Measurements from ENCODE around the gene NUAK1. TPM values are rescaled to one million over a fixed set of nuclear protein-coding genes. Genes with fewer than 3 reads are reported as not detected.

Gene NUAK1
- polyA plus RNA-seq, 2 donors: 0.73 to 0.82 TPM

DNA sequence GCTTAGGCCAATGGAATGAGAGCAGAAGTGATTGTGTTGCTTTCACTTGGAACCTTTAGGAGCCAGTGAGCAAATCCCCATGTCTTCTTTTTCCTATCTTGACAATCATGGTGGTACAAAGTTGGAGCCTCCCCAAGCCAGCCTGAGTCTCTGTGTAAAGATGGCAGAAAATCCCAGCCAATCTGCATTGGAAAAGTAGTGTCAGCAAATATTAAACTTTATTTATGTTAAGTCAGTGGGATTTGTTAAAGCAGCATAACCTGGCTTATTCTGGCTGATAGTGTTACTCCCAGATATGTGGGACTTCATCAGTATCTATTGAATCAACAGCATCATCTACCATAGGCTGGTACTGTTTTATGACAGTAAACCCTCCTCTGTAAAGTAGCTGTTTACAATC lies 2.2 kb upstream of the NUAK1 start:
- no peaks in the 10 kb centered on the region for H3K27me3 ChIP-seq (ENCODE audit: control insufficient read depth in 1 of 2, insufficient read depth in 2 of 2, low read length in 2 of 2)

DNA sequence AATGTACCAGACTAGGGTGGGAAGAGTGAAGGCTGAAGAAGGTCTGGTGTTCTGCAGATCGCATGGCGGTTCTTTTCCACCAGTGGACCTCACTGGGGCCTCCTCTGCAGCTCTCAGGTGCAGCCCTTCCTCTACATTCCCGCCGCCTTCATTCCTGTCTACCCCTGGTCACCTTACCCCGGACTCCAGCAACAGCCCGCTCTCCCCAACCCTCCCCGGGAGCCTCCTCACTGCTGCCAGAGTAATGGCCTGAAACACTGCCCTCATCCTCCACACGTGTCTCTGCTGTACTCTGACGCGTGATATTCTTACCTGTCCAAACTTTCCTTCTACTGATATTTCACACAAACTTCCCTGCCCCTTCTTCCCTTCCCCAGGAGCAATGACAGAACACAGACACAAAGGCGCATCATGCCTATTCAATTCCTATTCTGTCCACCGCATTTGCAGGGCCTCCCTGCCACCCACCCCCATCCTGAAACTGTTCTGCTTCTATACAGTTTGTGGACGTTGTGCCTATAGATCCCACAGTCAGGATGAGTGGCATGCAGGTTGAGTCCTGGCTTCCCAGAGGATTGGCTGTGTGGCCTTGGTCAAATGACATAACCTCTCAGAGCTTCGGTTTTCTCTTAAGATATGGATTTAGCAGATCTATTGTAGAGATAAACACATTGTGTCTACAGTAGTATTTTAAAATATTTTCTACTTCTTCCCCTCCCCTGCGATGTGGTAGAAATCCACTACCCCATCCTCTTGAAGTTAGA lies 1.7 kb upstream of the NUAK1 start:
- no peaks in the 10 kb centered on the region for H3K36me3 ChIP-seq (ENCODE audit: control insufficient read depth in 2 of 2, insufficient read depth in 2 of 2, low read length in 1 of 2)
- H3K27ac ChIP-seq (ENCODE audit: low read depth in 2 of 2, low read length in 1 of 2): peak overlapping the region in 1 of 2 donors; percentile 2
- 69 to 76% methylated on average over 15 of the region's 15 CpGs for WGBS, 2 donors
- H3K9me3 ChIP-seq (ENCODE audit: control insufficient read depth in 2 of 2, insufficient read depth in 1 of 2, low read depth in 1 of 2, low read length in 1 of 2): no peaks in the 10 kb centered on the region
- H3K4me3 ChIP-seq (ENCODE audit: low read depth in 1 of 2, low read length in 2 of 2): peak overlapping the region in 1 of 2 donors; percentile 48
- H3K4me1 ChIP-seq (ENCODE audit: control insufficient read depth in 2 of 2, insufficient read depth in 2 of 2, low read length in 1 of 2): peaks cover 2 to 4% of the 10 kb centered on the region in 2 donors
- no peaks in the 10 kb centered on the region for H3K27me3 ChIP-seq (ENCODE audit: control insufficient read depth in 1 of 2, insufficient read depth in 2 of 2, low read length in 2 of 2)

More for the DNA sequence above, 2.2 kb upstream of the NUAK1 start:
- H3K4me3 ChIP-seq (ENCODE audit: low read depth in 1 of 2, low read length in 2 of 2): no peak overlapping the region
- no peak overlapping the region for H3K27ac ChIP-seq (ENCODE audit: low read depth in 2 of 2, low read length in 1 of 2)
- peaks cover 2 to 4% of the 10 kb centered on the region in 2 donors for H3K4me1 ChIP-seq (ENCODE audit: control insufficient read depth in 2 of 2, insufficient read depth in 2 of 2, low read length in 1 of 2)
- H3K9me3 ChIP-seq (ENCODE audit: control insufficient read depth in 2 of 2, insufficient read depth in 1 of 2, low read depth in 1 of 2, low read length in 1 of 2): no peaks in the 10 kb centered on the region
- H3K36me3 ChIP-seq (ENCODE audit: control insufficient read depth in 2 of 2, insufficient read depth in 2 of 2, low read length in 1 of 2): no peaks in the 10 kb centered on the region

DNA sequence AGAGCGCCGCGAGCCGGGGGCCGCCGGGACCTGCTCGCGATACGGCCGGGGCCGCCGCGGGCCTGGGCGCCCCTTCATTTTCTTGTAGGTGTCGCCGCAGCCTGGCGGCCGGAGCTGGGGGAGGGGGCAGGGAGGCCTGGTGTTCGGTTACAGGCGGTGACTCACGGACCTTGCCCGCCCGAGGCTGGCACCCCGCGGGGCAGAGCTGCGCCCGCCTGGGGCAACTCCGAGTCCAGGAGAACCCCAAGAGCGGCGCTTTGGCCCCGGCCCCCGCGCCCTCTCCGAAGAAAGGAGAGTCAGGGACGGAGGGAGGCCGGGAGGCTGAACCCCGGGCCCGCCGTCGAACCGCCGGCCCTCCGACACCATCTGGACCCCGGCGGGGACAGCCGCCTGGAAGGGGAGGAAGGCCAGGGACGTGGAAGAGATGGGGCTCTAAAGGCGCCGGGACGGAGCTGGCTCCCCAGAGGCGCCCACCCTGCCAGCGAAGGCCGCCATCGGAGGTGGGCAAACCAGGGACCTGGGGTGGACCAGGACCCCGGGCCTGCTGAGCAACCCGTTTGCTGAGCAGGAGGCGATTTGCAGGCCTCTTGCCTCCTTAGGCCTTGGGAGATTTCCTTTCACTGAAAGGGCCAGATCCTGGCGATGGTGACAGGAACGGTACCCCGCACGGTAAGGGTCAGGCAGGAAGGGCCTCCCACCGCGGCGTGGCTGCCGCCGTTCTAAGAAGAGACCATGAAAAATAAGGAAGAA lies 843 bp upstream of the NUAK1 start:
- WGBS, 2 donors: 8 to 9% methylated on average over 60 to 66 of the region's 66 CpGs
- Histone ChIP-seq H3K27me3 (ENCODE audit: control insufficient read depth in 1 of 2, insufficient read depth in 2 of 2, low read length in 2 of 2) (no peaks in the 10 kb centered on the region), H3K27ac (ENCODE audit: low read depth in 2 of 2, low read length in 1 of 2) (peak overlapping the region; percentile 53 to 77), H3K9me3 (ENCODE audit: control insufficient read depth in 2 of 2, insufficient read depth in 1 of 2, low read depth in 1 of 2, low read length in 1 of 2) (no peaks in the 10 kb centered on the region), H3K36me3 (ENCODE audit: control insufficient read depth in 2 of 2, insufficient read depth in 2 of 2, low read length in 1 of 2) (no peaks in the 10 kb centered on the region), H3K4me3 (ENCODE audit: low read depth in 1 of 2, low read length in 2 of 2) (peak overlapping the region; percentile 48 to 63), H3K4me1 (ENCODE audit: control insufficient read depth in 2 of 2, insufficient read depth in 2 of 2, low read length in 1 of 2) (peaks cover 2 to 4% of the 10 kb centered on the region in 2 donors)

DNA sequence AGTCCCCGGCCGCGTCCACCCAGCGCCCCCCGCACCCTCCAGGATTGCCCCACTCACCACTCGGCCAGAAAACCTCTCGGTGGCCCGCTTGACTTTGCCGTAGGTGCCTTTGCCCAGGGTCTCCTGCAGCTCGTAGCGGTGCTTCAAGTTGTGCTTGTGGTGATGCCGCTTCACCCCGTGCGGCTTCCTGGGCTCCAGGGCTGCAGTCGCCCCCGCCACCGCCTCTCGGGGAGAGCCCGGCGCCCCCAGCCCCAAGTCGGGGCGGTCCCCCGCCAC lies 459 bp downstream of the NUAK1 start:
- peak overlapping the region; percentile 48 to 63 for H3K4me3 ChIP-seq (ENCODE audit: low read depth in 1 of 2, low read length in 2 of 2)
- WGBS, 2 donors: 2% methylated on average over 22 to 23 of the region's 23 CpGs
- H3K9me3 ChIP-seq (ENCODE audit: control insufficient read depth in 2 of 2, insufficient read depth in 1 of 2, low read depth in 1 of 2, low read length in 1 of 2): no peaks in the 10 kb centered on the region
- no peaks in the 10 kb centered on the region for H3K27me3 ChIP-seq (ENCODE audit: control insufficient read depth in 1 of 2, insufficient read depth in 2 of 2, low read length in 2 of 2)
- peak overlapping the region; percentile 53 to 77 for H3K27ac ChIP-seq (ENCODE audit: low read depth in 2 of 2, low read length in 1 of 2)
- peaks cover 2 to 9% of the 10 kb centered on the region in 2 donors for H3K4me1 ChIP-seq (ENCODE audit: control insufficient read depth in 2 of 2, insufficient read depth in 2 of 2, low read length in 1 of 2)
- H3K36me3 ChIP-seq (ENCODE audit: control insufficient read depth in 2 of 2, insufficient read depth in 2 of 2, low read length in 1 of 2): no peaks in the 10 kb centered on the region

- Histone ChIP-seq H3K9me3 (ENCODE audit: control insufficient read depth in 2 of 2, insufficient read depth in 1 of 2, low read depth in 1 of 2, low read length in 1 of 2) (no peaks in the 10 kb centered on the region), H3K4me3 (ENCODE audit: low read depth in 1 of 2, low read length in 2 of 2) (peak overlapping the region; percentile 48 to 63), H3K36me3 (ENCODE audit: control insufficient read depth in 2 of 2, insufficient read depth in 2 of 2, low read length in 1 of 2) (no peaks in the 10 kb centered on the region), H3K27ac (ENCODE audit: low read depth in 2 of 2, low read length in 1 of 2) (peak overlapping the region; percentile 53 to 77), H3K4me1 (ENCODE audit: control insufficient read depth in 2 of 2, insufficient read depth in 2 of 2, low read length in 1 of 2) (peaks cover 2 to 9% of the 10 kb centered on the region in 2 donors), H3K27me3 (ENCODE audit: control insufficient read depth in 1 of 2, insufficient read depth in 2 of 2, low read length in 2 of 2) (no peaks in the 10 kb centered on the region)
- 26 to 34% methylated on average over 20 of the region's 20 CpGs for WGBS, 2 donors
These were observed 1.0 kb downstream of the NUAK1 start for GRCh38 chr12:106137530-106138356.

- WGBS, 2 donors: 4 to 5% methylated on average over 13 of the region's 13 CpGs
- Histone ChIP-seq H3K4me1 (ENCODE audit: control insufficient read depth in 2 of 2, insufficient read depth in 2 of 2, low read length in 1 of 2) (peaks cover 2 to 9% of the 10 kb centered on the region in 2 donors), H3K4me3 (ENCODE audit: low read depth in 1 of 2, low read length in 2 of 2) (no peak overlapping the region), H3K36me3 (ENCODE audit: control insufficient read depth in 2 of 2, insufficient read depth in 2 of 2, low read length in 1 of 2) (no peaks in the 10 kb centered on the region), H3K27ac (ENCODE audit: low read depth in 2 of 2, low read length in 1 of 2) (peak overlapping the region in 1 of 2 donors; percentile 11), H3K9me3 (ENCODE audit: control insufficient read depth in 2 of 2, insufficient read depth in 1 of 2, low read depth in 1 of 2, low read length in 1 of 2) (no peaks in the 10 kb centered on the region), H3K27me3 (ENCODE audit: control insufficient read depth in 1 of 2, insufficient read depth in 2 of 2, low read length in 2 of 2) (no peaks in the 10 kb centered on the region)
These were observed 2.5 kb downstream of the NUAK1 start for GRCh38 chr12:106136263-106136662.

- Histone ChIP-seq H3K9me3 (ENCODE audit: control insufficient read depth in 2 of 2, insufficient read depth in 1 of 2, low read depth in 1 of 2, low read length in 1 of 2) (no peaks in the 10 kb centered on the region), H3K36me3 (ENCODE audit: control insufficient read depth in 2 of 2, insufficient read depth in 2 of 2, low read length in 1 of 2) (no peaks in the 10 kb centered on the region), H3K27me3 (ENCODE audit: control insufficient read depth in 1 of 2, insufficient read depth in 2 of 2, low read length in 2 of 2) (no peaks in the 10 kb centered on the region), H3K4me1 (ENCODE audit: control insufficient read depth in 2 of 2, insufficient read depth in 2 of 2, low read length in 1 of 2) (peaks cover 2 to 9% of the 10 kb centered on the region in 2 donors), H3K27ac (ENCODE audit: low read depth in 2 of 2, low read length in 1 of 2) (no peak overlapping the region), H3K4me3 (ENCODE audit: low read depth in 1 of 2, low read length in 2 of 2) (no peak overlapping the region)
- 20 to 24% methylated on average over 4 of the region's 4 CpGs for WGBS, 2 donors
These were observed 3.0 kb downstream of the NUAK1 start for GRCh38 chr12:106135781-106136180.

GRCh38 chr12:106135075-106135474 lies 3.7 kb downstream of the NUAK1 start:
- no peak overlapping the region for H3K27ac ChIP-seq (ENCODE audit: low read depth in 2 of 2, low read length in 1 of 2)
- 66 to 69% methylated on average over 6 of the region's 6 CpGs for WGBS, 2 donors
- no peaks in the 10 kb centered on the region for H3K27me3 ChIP-seq (ENCODE audit: control insufficient read depth in 1 of 2, insufficient read depth in 2 of 2, low read length in 2 of 2)
- H3K9me3 ChIP-seq (ENCODE audit: control insufficient read depth in 2 of 2, insufficient read depth in 1 of 2, low read depth in 1 of 2, low read length in 1 of 2): no peaks in the 10 kb centered on the region
- peaks cover 2 to 9% of the 10 kb centered on the region in 2 donors for H3K4me1 ChIP-seq (ENCODE audit: control insufficient read depth in 2 of 2, insufficient read depth in 2 of 2, low read length in 1 of 2)
- no peak overlapping the region for H3K4me3 ChIP-seq (ENCODE audit: low read depth in 1 of 2, low read length in 2 of 2)
- no peaks in the 10 kb centered on the region for H3K36me3 ChIP-seq (ENCODE audit: control insufficient read depth in 2 of 2, insufficient read depth in 2 of 2, low read length in 1 of 2)

DNA sequence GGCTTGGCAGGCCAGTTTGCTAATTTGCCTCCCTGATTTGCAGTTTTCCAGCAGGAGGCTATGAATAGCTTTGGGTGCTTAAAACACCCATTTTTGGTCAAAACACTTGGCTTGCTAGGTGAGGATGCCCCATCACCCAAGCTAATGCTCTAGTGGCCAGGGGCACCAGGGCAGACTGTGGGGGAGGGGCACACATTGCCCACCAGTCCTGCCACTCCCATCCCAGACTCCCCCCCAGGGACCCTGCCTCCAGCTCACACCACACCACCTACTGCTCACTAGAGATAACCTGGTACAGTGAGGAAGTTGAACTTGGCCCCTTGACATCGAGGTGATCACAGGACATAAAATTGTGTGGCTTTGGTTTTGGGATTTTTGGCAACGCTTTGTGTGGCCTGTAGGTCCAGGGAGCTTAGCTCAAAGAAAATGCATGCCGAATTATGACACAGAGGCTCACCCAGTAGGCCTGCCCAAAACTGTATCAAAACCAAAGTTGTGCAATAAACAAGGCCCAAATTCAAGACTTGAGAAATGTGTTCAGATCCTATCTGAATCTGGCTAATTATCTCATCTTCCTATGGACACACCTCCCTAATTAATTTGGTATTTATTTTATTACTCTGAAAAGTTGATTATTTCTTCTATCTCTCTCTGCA lies 4.3 kb downstream of the NUAK1 start:
- peaks cover 2 to 9% of the 10 kb centered on the region in 2 donors for H3K4me1 ChIP-seq (ENCODE audit: control insufficient read depth in 2 of 2, insufficient read depth in 2 of 2, low read length in 1 of 2)
- H3K27ac ChIP-seq (ENCODE audit: low read depth in 2 of 2, low read length in 1 of 2): no peak overlapping the region
- whole genome bisulfite sequencing, 2 donors: 43 to 60% methylated on average over 3 of the region's 3 CpGs
- no peaks in the 10 kb centered on the region for H3K9me3 ChIP-seq (ENCODE audit: control insufficient read depth in 2 of 2, insufficient read depth in 1 of 2, low read depth in 1 of 2, low read length in 1 of 2)
- no peaks in the 10 kb centered on the region for H3K27me3 ChIP-seq (ENCODE audit: control insufficient read depth in 1 of 2, insufficient read depth in 2 of 2, low read length in 2 of 2)
- H3K36me3 ChIP-seq (ENCODE audit: control insufficient read depth in 2 of 2, insufficient read depth in 2 of 2, low read length in 1 of 2): no peaks in the 10 kb centered on the region
- no peak overlapping the region for H3K4me3 ChIP-seq (ENCODE audit: low read depth in 1 of 2, low read length in 2 of 2)
